Activated CD4-positive, alpha-beta T cell treated with anti-CD3 and anti-CD28 coated beads, Interleukin-2, amount 10 ng/mL, durations not matched to agents 24 days and 14 days (primary cell): ENCODE results near the gene KDM2B. TPM values are rescaled to one million over a fixed set of nuclear protein-coding genes. Genes with fewer than 3 reads are reported as not detected.
A peak's percentile ranks its signal among the peaks of the same experiment; 100 is the strongest.

ENCODE experiments used
- DNase-seq: peaks from one replicate; pipeline ENCODE4 v3.0.0; 2022
- H3K27ac Mint-ChIP-seq: one replicate; pipeline ENCODE4 v1.8.0; 2022; ENCODE audit warnings: mild to moderate bottlenecking, mixed read lengths
- H3K27me3 Mint-ChIP-seq: one replicate; pipeline ENCODE4 v1.8.0; 2022; ENCODE audit warnings: mixed read lengths
- H3K36me3 Mint-ChIP-seq: one replicate; pipeline ENCODE4 v1.8.0; 2022; ENCODE audit warnings: low read depth, mild to moderate bottlenecking, mixed read lengths
- H3K4me1 Mint-ChIP-seq: one replicate; pipeline ENCODE4 v1.8.0; 2021; ENCODE audit warnings: mixed read lengths
- H3K4me3 Mint-ChIP-seq: one replicate; pipeline ENCODE4 v1.8.0; 2022; ENCODE audit warnings: mild to moderate bottlenecking, moderate library complexity, mixed read lengths
- H3K9me3 Mint-ChIP-seq: one replicate; pipeline ENCODE4 v1.8.0; 2021; ENCODE audit warnings: mixed read lengths
- intact Hi-C: fragments of 100-400 bp; cut with micrococcal nuclease; formaldehyde crosslinking; loops from one replicate; pipeline ENCODE4 v1.15.1; 2023
- total RNA-seq: library from RNA; stranded (reverse); gene quantifications from 2 replicates; pipeline ENCODE4 v1.2.3, GENCODE V29; 2022

Gene KDM2B
- total RNA-seq, 1 donor from 2014 or later = 60.7 TPM

DNA sequence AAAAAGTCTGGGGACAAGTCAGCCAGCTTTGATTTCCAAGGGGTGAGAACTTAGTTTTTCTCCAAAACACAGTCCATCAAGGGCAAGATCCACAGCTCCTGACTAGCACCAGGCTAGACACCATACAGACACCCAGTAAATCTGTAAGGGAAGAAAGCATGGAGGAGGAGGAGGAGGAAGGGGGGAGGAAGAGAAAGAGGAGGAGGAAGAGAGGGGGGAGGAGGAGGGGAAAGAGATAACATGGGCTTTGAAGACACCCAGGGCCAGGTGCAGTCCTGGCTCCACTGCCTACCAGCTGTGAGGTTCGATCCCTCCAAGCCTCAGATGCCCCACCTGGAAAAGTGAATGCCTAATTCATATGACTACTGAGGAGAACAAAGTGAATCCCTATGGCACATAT, 18.3 kb downstream of the KDM2B start:
- H3K4me1 Mint-ChIP-seq = peaks cover 13% of the 10 kb centered on the region
- no peak overlapping the region for H3K27ac Mint-ChIP-seq
- H3K9me3 Mint-ChIP-seq = no peaks in the 10 kb centered on the region
- H3K27me3 Mint-ChIP-seq = no peaks in the 10 kb centered on the region
- intact Hi-C loops = no loop called here
- H3K36me3 Mint-ChIP-seq = peaks cover 18% of the 10 kb centered on the region
- no peak overlapping the region for H3K4me3 Mint-ChIP-seq
- DNase-seq = no peak

DNA sequence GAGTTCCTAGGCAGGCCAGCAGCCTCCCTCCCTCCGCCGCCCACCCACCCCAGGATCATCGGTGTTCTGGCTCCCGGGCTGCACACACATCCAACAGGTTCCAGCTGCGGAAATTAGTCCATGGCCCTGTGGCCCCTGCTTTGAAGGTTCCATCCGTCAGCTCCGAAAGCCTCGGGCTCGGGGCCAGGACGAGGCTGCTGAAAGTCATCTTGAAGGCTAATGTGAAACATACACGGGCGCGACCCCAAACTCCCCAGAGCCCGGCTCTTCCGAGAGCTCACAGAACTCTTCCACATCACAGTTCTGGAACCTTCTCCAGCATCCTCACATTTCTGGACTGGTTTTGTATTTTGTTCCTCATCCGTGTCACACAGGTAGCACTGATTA, 19.8 kb downstream of the KDM2B start:
- Mint-ChIP-seq H3K9me3 (no peaks in the 10 kb centered on the region), H3K4me1 (peaks cover 14% of the 10 kb centered on the region), H3K27me3 (no peaks in the 10 kb centered on the region), H3K4me3 (no peak overlapping the region), H3K27ac (no peak overlapping the region), H3K36me3 (peaks cover 18% of the 10 kb centered on the region)
- intact Hi-C loops = no loop called here
- DNase-seq = no peak

DNA sequence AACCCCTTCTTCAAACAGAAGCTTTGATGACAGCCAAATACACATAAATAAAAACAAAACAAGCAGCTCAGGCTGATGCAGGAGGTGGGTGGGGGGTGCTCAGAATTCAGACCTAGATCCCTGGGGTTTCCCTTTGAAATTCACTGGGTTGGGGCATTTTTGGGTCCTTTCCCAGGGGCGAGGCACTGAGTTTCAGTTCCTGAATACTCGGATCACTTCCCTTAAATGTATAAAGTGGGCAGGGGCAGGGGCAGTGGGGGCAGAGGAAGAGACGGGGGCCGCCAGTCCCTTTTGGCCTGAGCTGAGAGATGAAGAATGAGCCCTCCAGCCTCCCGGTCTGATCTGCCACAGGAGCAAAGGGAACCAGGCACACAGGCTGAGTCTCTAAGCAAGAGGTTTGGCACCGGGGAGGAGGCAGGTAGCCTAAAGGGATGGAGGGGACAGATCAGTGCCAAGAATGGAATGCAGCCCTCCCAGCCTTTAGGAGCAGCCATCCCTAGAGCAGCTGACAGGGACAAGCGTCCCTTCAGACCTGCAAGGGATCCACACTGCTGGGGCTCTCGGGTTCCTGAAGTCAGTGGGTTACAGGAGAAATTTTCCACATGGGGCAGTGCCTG, 20.3 kb downstream of the KDM2B start:
- intact Hi-C loops = no loop called here
- H3K27me3 Mint-ChIP-seq = no peaks in the 10 kb centered on the region
- H3K9me3 Mint-ChIP-seq = no peaks in the 10 kb centered on the region
- H3K36me3 Mint-ChIP-seq = peaks cover 19% of the 10 kb centered on the region
- no peak overlapping the region for H3K4me3 Mint-ChIP-seq
- DNase-seq = no peak
- peak overlapping the region; percentile 34 for H3K27ac Mint-ChIP-seq
- H3K4me1 Mint-ChIP-seq = peaks cover 14% of the 10 kb centered on the region

DNA sequence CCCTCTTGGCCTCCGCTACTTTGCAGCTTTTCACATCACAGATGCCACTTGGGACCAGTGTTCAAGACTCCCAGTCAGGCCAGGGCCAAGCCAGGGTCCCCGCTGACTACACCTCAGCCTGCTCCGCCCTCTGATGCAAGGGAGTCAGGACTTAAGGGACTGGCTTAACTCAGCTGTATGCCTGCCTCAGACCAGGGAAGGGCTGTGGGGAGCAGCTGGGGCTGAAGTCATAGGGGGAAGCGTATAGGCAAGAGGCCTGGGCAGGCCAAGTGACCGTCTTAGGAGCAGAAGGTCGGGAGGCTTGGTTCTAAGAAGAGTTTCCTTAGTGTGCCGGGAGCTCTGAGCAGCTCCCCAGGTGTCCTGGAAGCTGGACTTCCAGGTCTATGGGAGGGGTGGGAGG, 21.9 kb downstream of the KDM2B start:
- peaks cover 14% of the 10 kb centered on the region for H3K4me1 Mint-ChIP-seq
- intact Hi-C loops = no loop called here
- H3K27me3 Mint-ChIP-seq = no peaks in the 10 kb centered on the region
- no peak overlapping the region for H3K4me3 Mint-ChIP-seq
- DNase-seq = no peak
- H3K27ac Mint-ChIP-seq = no peak overlapping the region
- peaks cover 17% of the 10 kb centered on the region for H3K36me3 Mint-ChIP-seq
- H3K9me3 Mint-ChIP-seq = no peaks in the 10 kb centered on the region

DNA sequence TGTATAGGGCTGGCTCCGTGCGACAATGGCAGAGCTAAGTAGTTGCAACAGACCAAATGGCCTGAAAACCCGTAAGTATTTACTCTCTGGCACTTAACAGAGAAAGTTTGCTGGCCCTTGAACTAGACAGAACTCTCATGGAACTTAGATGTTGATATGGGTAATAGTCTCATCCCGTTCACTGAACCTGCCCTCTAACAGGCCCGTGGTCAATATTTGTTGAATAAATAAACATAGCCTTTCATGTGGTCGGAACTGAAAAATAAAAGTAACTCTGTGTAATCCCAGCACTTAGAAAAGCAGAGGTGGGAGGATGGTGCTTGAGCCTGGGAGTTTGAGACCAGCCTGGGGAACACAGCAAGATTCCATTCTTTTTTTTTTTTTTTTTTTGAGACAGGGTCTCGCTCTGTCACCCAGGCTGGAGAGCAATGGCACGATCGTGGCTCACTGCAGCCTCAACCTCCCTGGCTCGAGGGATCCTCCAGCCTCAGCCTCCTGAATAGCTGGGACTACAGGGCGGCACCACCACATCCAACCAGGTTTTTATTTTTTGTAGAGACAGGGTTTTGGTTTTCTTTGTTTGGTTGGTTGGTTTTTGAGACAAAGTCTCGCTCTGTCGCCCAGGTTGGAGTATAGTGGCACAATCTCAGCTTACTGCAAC, 29.7 kb downstream of the KDM2B start:
- H3K27me3 Mint-ChIP-seq = no peaks in the 10 kb centered on the region
- intact Hi-C loops = no loop called here
- H3K27ac Mint-ChIP-seq = no peak overlapping the region
- no peak overlapping the region for H3K4me3 Mint-ChIP-seq
- DNase-seq = no peak
- H3K4me1 Mint-ChIP-seq = peaks cover 4% of the 10 kb centered on the region
- H3K36me3 Mint-ChIP-seq = peaks cover 12% of the 10 kb centered on the region
- H3K9me3 Mint-ChIP-seq = no peaks in the 10 kb centered on the region

DNA sequence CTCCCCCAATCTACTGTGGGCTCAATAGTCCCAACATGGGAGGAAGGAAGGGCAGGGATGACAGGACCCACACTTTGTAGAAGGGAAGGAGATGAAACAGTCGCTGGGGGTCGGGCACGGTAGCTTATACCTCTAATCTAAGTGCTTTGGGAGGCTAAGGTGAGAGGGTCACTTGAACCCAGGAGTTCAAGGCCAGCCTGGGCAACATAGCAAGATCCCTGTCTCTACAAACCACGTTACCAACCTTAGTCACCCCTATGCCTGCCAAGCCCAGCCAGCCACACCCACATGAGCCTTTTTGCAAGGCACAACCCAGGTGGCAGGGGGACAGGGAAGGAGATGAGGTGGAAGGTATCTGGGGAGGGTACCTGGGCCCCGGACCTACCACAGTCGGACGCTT, 31.7 kb downstream of the KDM2B start:
- H3K27ac Mint-ChIP-seq = no peak overlapping the region
- DNase-seq = no peak

DNA sequence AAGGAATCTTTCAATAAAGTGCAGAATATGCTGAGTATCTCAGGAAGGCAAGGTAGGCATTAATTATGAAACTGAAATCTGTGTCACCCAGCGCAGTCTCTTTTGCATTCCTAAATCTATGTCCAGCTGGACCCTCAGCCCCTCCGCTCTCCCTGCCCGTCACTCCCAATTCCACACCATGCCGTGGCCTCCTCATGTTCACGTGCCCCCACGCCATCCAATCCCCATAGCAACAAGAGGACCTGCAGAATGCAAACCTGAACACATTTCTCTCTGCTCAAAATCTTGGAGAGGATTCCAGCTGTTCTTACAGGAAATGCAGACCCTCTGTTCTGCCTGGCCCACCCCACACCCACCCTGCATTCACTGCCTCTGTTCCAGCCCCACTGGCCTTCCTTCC, 35.3 kb downstream of the KDM2B start:
- no peaks in the 10 kb centered on the region for H3K9me3 Mint-ChIP-seq
- H3K27me3 Mint-ChIP-seq = no peaks in the 10 kb centered on the region
- H3K27ac Mint-ChIP-seq = no peak overlapping the region
- intact Hi-C loops = no loop called here
- no peak for DNase-seq
- peaks cover 6% of the 10 kb centered on the region for H3K4me1 Mint-ChIP-seq
- H3K36me3 Mint-ChIP-seq = peaks cover 20% of the 10 kb centered on the region
- H3K4me3 Mint-ChIP-seq = no peak overlapping the region

More for the DNA sequence above, 31.7 kb downstream of the KDM2B start:
- Mint-ChIP-seq H3K36me3 (peaks cover 13% of the 10 kb centered on the region), H3K27me3 (no peaks in the 10 kb centered on the region), H3K9me3 (no peaks in the 10 kb centered on the region), H3K4me3 (no peak overlapping the region), H3K4me1 (peaks cover 6% of the 10 kb centered on the region)
- intact Hi-C loops = no loop called here

DNA sequence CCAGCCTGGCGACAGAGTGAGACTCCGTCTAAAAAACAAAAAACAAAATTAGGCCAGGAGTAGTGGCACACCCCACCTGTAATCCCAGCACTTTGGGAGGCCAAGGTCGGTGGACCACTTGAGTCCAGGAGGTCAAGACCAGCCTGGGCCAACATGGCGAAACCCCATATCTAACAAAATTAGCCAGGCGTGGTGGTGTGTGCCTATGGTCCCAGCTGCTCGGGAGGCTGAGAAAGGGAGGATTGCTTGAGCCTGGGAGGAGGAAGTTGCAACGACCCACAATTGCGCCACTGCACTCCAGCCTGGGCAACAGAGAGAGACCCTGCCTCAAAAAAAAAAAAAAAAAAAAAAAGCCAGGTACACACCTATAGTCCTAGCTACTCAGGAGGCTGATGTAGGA, 37.0 kb downstream of the KDM2B start:
- H3K27me3 Mint-ChIP-seq = no peaks in the 10 kb centered on the region
- peaks cover 23% of the 10 kb centered on the region for H3K36me3 Mint-ChIP-seq
- H3K4me3 Mint-ChIP-seq = no peak overlapping the region
- H3K9me3 Mint-ChIP-seq = no peaks in the 10 kb centered on the region
- peaks cover 9% of the 10 kb centered on the region for H3K4me1 Mint-ChIP-seq
- DNase-seq = no peak
- no peak overlapping the region for H3K27ac Mint-ChIP-seq
- intact Hi-C loops = no loop called here

DNA sequence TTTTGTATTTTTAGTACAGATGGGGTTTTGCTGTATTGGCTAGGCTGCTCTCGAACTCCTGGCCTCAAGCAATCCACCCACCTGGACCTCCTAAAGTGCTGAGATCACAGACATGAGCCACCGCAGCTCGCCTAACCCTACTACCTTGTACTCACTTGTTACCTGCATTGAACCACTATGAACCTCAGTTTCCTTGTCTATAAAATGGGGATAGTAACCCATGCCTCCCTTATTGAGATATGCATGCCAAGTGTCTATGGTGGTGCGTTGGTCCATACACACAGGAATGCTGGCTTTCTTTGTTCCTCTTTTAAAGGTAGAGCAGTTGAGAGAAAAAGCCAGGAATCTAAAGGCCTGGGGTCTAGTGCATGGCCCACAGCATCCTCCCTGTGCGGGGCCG, 40.9 kb downstream of the KDM2B start:
- Mint-ChIP-seq H3K36me3 (peaks cover 15% of the 10 kb centered on the region), H3K4me1 (peaks cover 28% of the 10 kb centered on the region), H3K27me3 (peaks cover 1% of the 10 kb centered on the region), H3K27ac (no peak overlapping the region), H3K9me3 (no peaks in the 10 kb centered on the region), H3K4me3 (peak overlapping the region; percentile 23)
- intact Hi-C loops = no loop called here
- DNase-seq = no peak

DNA sequence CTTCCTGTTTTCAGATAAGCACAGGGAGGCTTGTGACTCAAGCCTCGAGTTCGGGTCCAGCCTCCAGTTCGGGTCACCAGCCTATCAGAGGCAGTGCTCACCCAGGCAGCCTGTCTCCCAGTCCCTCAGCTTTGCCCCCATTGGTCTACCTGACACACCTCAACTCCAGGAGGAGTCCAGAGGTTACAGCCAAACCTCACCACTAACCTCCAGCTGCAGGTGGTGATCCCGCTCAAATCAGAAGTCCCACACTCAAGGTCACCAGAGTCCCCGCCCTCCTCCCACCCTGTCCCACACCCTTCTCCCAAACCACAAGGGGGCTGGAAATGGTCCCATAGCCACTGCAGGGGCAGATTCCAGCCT, 42.1 kb downstream of the KDM2B start:
- intact Hi-C loops = no loop called here
- H3K4me3 Mint-ChIP-seq = peak overlapping the region; percentile 86
- peaks cover 16% of the 10 kb centered on the region for H3K36me3 Mint-ChIP-seq
- H3K4me1 Mint-ChIP-seq = peaks cover 36% of the 10 kb centered on the region
- no peaks in the 10 kb centered on the region for H3K9me3 Mint-ChIP-seq
- H3K27me3 Mint-ChIP-seq = peaks cover 1% of the 10 kb centered on the region
- DNase-seq = no peak
- H3K27ac Mint-ChIP-seq = peak overlapping the region; percentile 74

DNA sequence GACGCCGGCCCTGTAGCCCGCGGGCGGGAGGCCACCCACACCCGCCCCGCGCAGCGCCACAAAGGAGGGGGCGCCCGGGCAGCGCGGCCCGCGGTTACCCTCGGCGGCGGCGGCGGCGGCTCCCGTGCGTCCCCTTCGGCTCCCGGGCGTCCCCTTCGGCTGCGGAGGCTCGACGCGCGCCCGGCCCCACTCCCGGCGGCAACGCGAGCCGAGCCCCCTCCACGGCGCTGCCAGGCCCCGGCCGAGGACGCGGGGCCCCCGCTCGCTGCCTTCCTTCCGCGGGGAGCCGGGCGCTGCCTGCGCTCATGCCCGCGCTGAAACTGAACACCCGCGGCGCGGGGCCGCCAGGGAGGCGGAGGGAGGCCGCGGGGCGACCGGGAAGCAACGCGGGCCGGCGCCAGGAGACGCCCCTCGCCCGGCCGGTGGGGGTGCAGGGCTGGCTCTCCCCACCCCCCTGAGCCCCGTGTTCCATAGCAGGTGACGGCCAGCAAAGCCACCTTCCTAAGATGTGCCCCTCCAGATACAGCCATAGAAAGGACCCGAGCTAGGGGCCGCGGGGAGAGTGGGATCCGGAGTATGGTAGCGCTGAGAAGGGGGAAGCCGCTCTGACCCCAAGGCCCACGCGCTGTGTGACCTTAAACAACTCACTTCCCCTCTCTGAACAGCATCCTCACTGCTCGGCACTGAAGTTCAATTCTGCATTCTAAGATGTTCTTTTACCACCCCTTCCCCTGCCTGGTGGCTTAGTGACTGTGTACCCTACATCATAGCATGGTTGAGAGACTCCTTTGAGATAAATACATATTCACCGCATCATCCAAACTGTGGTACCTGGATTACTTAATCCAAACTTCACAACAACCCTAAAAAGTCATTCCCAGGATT, 42.8 kb downstream of the KDM2B start:
- H3K27me3 Mint-ChIP-seq = peaks cover 1% of the 10 kb centered on the region
- peaks cover 37% of the 10 kb centered on the region for H3K4me1 Mint-ChIP-seq
- peaks cover 17% of the 10 kb centered on the region for H3K36me3 Mint-ChIP-seq
- peak; percentile 81 for DNase-seq
- peak overlapping the region; percentile 74 for H3K27ac Mint-ChIP-seq
- intact Hi-C loops = loop anchor here (1.0 to 2.0 kb wide), 2 partner anchors 43 to 88 kb away; partner anchors contain the start of genes KDM2B and ORAI1
- peak overlapping the region; percentile 86 for H3K4me3 Mint-ChIP-seq
- H3K9me3 Mint-ChIP-seq = no peaks in the 10 kb centered on the region

DNA sequence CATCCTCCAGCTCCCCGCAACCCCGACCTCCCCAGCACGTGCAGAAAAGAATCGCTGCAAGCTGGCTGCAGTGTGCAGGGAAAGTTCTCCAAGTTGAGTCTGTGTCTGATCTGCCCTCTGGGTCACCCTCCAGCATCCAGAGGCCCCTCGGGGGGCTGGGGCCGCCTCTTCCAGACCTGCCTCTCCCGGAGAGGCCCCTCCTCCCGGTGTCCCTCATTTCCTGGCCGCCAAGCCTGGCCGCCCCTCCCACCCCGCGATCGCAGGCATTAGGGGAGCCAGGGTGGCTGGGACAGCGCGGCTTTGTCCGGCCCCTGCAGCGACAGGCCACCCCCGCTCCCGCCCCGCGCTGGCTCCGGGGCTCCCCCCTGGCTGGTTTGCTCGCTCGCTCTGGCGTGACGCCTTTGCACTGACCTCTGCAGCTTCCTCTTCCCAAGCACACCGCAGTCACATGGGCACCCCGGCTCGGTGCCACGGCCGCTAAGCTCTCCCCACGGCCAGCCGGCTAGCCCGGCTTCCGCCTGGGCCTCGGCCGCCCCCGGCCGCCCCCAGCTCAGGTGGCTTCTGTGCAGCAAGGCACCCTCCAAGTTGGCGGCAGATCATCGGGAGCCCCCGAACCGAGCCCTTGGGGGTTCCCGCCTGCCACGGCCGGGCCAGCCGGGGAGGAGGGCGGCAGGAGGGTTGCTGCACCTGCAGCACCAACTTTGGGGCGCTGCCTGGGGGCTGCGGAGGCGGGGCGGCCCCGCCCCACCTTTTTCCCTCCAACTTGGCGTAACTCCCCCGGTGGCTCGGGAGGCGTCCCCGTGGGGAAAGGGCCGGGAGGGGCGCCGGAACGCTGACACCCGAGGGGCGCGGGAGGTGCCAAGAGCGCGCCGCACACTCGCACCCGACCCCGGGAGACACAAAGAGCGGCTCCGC, 43.7 kb downstream of the KDM2B start:
- intact Hi-C loops = loop anchor here (1.0 to 2.0 kb wide), 2 partner anchors 44 to 89 kb away; partner anchors contain the start of genes KDM2B and ORAI1
- peak; percentile 84 for DNase-seq
- Mint-ChIP-seq H3K4me1 (peaks cover 37% of the 10 kb centered on the region), H3K4me3 (peak overlapping the region; percentile 82), H3K27me3 (peaks cover 1% of the 10 kb centered on the region), H3K36me3 (peaks cover 16% of the 10 kb centered on the region), H3K27ac (peak overlapping the region; percentile 72), H3K9me3 (no peaks in the 10 kb centered on the region)
